ENCODE data around the gene NR2F2.

The NR2F2 gene

DNA sequence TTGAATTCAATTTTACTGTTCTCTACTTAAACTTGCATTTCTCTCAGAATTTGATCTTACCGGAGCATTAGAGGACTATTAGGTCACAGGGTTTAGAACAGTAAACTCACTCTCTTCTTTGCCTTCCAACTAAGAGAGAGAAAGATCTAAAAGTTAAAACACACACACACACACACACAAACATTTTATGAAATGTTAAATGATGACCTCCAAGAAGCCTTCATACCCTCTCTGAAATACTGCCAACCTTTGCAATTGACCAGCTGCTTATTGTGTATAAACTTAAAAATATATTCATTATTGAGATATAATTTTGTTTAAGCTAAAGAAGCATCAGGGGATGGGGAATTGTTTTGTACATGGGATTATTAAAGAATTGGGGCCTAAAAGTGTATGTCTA lies 15.5 kb upstream of the NR2F2 start:
- no peak for DNase-seq (ENCODE audit: low read depth)
- H3K4me3 ChIP-seq (ENCODE audit: low read depth, low read length) = no peak overlapping the region

GRCh38 chr15:96316953-96317629 lies 13.4 kb upstream of the NR2F2 start:
- H3K4me3 ChIP-seq (ENCODE audit: low read depth, low read length) = no peak overlapping the region
- no peak for DNase-seq (ENCODE audit: low read depth)

GRCh38 chr15:96320107-96320506 lies 10.4 kb upstream of the NR2F2 start:
- H3K4me3 ChIP-seq (ENCODE audit: low read depth, low read length) = no peak overlapping the region
- DNase-seq (ENCODE audit: low read depth) = no peak

DNA sequence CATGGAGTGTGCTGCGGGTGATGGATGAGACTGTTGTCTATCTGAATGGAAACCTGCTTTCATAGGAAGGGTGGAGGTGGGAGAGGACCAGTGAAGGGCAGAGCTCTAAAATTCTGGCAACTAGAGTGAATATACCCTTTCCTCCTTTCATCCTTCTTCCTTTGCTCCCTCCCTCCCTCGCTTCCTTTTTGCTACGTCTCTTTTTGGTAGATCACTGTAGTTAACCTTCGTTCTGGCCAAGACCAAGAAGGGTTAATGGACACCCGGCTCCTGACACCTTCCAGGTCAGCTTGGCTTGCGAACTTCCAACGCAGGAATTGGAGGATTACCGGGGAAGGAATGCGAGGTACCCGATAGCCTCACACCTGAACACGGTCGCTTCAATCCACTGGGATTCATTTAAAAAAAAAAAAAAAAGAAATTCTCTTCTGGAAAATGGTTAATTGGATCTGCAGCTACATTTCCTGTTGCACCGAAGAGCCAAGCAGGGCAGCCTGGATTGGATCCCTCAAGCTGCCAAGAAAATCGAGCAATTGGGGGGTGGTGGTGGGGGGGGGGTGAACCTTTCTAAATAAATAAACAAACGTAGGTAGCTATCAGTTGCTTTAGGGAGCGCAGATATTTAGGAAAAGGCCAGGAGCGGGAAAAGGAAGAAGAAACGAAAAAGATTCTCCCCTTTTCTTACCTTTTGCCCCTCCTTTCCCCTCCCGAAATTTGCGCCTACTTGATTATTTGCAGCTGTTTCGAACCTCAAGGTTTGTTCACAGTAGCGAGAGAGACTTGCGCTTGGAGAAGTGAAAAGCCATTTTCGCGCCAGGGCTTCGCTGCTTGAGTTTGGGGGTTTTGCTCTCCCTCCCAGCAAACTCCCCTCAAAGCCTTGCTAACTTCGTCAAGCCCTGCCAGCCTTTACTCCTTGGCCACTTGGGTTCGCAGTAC lies 9.5 kb upstream of the NR2F2 start:
- peak overlapping the region; percentile 35 for H3K4me3 ChIP-seq (ENCODE audit: low read depth, low read length)
- no peak for DNase-seq (ENCODE audit: low read depth)

DNA sequence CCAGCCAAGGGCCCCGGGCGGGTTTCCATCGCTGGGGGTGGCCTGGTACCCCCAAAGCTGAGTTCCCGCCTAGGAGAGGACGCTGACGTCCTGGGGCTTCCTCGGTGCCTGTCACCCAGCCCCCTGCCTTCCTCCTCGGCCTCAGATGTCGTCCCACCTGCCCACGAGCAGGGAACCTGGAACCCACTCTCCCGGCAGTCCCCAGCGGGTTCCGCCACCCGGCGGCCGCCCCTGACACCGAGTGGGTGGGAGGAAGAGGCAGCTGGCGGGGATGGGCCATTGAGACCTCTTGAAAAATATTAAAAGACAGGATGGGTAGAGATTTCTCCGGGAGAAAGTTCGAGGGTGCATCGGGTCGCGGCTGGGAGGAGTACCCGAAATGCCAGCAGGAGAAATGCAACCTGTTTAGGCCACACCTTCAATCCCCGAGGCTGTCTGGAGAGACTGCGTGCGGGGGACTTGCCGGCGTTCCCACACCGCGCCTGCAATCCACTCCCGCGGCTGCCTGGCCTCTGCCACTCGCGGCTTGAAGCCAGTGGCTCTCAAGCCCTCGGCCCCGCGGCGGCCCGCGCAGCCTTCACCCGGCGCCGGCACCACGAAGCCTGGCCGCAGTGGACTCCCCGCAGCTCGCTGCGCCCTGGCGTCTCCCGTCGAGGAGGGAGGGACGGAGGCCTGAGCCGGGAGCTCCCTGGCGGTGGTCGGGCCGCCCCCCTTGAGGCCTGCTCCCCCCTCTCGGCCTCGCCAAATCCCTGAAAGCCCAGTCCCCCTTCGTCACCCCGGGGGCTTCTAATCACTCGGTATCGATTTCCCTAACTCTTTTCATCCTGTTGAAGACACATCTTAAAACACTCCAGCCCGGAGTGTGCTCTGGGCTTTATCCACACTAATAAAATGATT lies 8.6 kb upstream of the NR2F2 start:
- no peak for DNase-seq (ENCODE audit: low read depth)
- peak overlapping the region; percentile 35 for H3K4me3 ChIP-seq (ENCODE audit: low read depth, low read length)

DNA sequence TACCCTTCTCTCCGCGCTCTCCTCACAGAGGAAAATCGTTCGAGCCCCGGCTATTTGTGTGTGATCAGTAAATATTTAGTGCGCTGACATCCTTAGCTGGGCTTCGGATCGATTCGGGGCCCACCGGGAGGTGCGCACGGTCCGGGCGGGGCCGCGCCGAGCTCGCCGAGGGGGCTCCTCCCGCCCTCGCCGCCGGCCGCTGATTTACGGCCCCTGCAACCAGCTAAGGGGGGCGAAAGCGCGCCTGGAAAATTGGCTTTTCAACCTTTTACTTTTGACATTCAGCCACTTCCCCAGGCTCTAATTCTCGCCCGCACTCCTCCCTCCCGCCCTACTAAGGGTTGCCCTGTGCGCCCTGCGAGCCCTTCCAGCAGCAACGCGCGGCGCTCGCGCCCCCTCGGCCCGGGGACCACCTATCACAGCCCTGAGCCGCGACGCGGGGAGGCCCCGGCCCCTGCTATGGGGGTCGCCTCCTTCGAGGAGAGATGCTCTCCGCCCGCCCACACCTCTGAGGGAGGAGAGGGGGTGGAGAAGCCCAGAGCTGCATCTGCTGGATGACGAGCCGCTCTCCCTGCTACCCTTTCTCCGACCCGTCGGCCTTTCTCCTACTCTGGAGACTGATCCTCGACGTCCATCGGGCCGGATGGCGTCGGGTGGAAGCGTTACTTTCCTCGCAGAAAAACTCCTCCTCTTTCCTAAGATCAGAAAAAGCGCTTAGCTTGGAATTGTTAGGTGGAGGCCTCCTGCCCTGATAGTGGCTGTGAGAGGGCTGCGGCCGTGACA lies 7.8 kb upstream of the NR2F2 start:
- DNase-seq (ENCODE audit: low read depth) = no peak
- H3K4me3 ChIP-seq (ENCODE audit: low read depth, low read length) = peak overlapping the region; percentile 35

DNA sequence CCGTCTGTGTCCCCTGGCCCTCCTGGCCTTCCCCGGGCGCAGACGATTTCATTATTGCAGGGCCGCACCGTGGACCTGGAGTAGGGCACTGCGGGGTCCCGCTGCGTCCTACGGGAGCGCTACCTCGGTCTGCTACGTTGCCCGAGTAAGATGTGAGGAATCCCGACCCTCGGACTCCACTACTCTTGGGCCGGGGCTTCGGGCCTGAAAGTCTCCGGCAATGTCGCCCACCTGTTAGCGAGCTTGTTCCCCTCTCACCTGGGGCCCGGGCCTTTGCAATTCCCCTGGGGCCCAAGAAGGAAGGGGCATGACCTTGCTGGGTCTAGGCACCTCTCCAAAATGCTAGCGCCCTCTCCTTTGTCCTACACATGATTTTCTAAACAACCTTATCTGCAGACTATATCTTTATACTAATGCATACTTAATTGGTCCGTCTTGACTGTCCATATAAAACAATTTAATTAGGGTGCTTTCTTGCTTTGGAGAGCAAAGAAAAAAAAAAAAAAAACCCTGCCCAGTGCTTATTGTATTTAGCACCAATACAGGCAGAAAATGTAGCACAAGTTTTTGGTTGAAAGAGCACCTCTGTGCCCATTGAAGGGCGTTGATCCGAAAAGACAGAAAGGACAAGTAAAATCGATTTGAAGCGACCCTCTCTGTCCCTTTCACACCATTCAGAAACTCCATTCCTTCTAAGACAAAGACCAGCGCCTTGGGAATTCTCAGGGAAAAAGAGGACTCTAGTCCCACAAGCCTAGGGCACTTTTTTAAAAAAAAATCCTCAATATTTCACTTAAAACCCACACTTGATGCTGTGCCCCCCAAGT lies 7.0 kb upstream of the NR2F2 start:
- H3K4me3 ChIP-seq (ENCODE audit: low read depth, low read length) = no peak overlapping the region
- DNase-seq (ENCODE audit: low read depth) = no peak

GRCh38 chr15:96324192-96324895 lies 6.2 kb upstream of the NR2F2 start:
- H3K4me3 ChIP-seq (ENCODE audit: low read depth, low read length) = peak overlapping the region; percentile 84
- DNase-seq (ENCODE audit: low read depth) = no peak

GRCh38 chr15:96324940-96325540 lies 5.5 kb upstream of the NR2F2 start:
- DNase-seq (ENCODE audit: low read depth) = no peak
- peak overlapping the region; percentile 84 for H3K4me3 ChIP-seq (ENCODE audit: low read depth, low read length)

DNA sequence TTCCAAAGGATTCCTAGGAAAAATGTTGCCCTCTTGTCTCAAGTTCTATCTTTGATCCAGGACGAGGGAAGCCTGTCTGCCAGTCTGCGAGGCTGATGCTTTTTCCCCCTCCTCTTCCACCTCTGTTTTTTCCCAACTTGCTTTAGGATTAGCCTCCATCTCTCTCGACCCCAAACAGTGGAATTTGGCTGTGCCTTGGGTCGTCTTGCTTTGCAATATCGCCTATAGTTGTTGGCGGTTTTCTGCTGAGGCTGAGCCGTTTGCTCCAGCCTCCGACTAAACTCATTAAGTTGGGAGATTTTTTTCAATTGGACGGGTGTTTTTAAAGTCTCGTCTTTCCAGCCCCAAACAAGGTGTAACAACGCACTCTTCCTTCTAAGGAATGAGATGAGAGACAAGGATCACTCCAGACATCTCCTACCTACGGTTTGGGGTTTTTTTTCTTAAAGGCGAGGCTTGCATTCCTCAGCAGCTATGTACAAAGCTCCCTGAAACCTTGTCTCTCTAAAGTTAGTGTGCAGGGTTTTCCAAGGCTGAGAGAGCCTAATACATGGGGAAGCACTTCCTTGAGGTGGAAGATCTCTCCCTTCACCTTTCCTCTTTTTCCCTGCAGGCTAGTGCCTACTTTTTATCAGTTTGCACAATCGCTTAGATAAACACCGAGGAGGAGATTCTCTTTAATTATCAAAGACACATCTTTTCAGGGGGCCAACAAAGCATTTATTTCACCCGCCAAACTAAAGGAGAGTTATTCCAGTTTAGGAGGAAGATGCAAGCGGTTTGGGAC lies 4.8 kb upstream of the NR2F2 start:
- no peak for DNase-seq (ENCODE audit: low read depth)
- H3K4me3 ChIP-seq (ENCODE audit: low read depth, low read length) = peak overlapping the region; percentile 84

DNA sequence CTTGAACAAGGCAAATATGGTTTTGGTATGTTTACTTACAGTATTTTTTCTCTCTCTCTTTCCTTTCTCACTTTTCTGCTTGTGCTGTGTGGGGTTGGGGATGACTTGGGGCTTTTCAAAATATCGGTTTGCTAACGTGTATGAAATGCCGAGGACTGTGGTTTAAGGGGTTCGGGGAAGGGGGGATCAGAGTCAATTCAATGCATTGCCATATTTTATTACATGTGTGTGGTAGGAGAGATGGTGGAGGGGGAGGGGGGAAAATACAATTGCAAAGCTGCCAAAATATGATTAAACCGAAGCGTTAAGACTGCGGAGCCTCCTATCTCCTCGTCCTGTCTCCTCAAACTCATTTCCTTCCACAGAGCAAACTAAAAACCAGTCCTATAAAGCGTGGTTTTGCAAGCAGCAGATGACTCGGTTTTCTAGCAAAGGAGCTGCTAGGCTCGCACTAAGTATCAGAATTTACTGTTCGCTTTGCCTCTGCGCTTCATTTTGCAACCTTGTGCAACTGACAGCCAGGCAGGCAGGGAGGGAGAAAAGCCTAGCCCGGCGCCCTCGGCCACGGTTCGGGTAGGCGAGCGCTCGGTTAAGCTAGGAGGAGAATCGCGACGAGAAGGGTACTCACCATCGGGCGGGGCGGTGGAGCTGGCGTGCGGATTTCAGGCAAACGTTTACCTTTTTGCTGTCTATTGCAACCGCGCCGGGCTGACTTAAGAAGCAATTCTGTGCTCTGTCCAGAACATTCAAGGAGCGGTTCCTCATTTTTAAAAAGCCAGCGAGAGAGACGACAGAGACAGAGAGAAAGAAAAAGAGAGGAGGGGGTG lies 4.0 kb upstream of the NR2F2 start:
- DNase-seq (ENCODE audit: low read depth) = no peak
- peak overlapping the region; percentile 84 for H3K4me3 ChIP-seq (ENCODE audit: low read depth, low read length)

DNA sequence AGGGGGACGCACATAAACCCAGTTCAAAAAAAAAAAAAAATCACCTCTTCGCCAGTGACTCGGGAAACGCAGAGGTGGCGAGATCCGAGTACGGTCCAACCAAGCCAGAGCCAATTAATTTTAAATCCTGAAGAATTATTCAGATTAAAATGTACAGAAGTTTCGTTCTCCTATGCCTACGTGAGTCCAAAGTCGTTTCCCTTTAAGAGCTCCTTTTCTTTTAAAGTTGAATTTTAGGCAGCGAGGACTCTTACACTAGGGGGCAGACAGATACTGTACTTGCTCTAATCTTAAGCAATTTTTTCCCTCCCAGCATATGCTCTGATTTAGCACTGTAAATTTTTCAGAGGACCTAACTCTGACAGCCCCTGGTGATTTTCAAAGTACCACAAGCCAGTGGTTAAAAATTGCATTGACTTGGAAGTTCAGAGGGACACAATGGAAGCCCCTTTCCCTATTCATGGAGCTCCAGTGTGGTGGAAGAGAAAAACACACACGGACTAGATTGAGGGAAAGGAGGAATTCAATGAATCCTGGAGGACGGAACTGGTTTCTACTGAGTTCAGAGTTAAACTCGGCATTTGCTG lies 3.3 kb upstream of the NR2F2 start:
- DNase-seq (ENCODE audit: low read depth) = peak; percentile 75
- H3K4me3 ChIP-seq (ENCODE audit: low read depth, low read length) = peak overlapping the region; percentile 84

- no peak for DNase-seq (ENCODE audit: low read depth)
- peak overlapping the region; percentile 84 for H3K4me3 ChIP-seq (ENCODE audit: low read depth, low read length)
These were observed 2.2 kb upstream of the NR2F2 start for GRCh38 chr15:96328181-96328876.

GRCh38 chr15:96328877-96329195 lies 1.7 kb upstream of the NR2F2 start:
- peak overlapping the region; percentile 84 for H3K4me3 ChIP-seq (ENCODE audit: low read depth, low read length)
- DNase-seq (ENCODE audit: low read depth) = no peak

GRCh38 chr15:96329403-96329981 lies 1.0 kb upstream of the NR2F2 start:
- no peak for DNase-seq (ENCODE audit: low read depth)
- peak overlapping the region; percentile 61 for H3K4me3 ChIP-seq (ENCODE audit: low read depth, low read length)

All from skeletal muscle cell (primary cell).